Stimulated activated CD4-positive, alpha-beta T cell treated with anti-CD3 and anti-CD28 coated beads, Interleukin-1b, Interleukin-23, amount 100 ng/mL, for 1 hour (primary cell): ENCODE data around the gene CLCF1.

ENCODE experiments used
- DNase-seq, 2 donors: peaks; one replicate each; pipeline ENCODE4 v3.0.0-alpha.2; 2020; ENCODE audit warnings: low read depth in 2 of 2

Gene CLCF1

DNA sequence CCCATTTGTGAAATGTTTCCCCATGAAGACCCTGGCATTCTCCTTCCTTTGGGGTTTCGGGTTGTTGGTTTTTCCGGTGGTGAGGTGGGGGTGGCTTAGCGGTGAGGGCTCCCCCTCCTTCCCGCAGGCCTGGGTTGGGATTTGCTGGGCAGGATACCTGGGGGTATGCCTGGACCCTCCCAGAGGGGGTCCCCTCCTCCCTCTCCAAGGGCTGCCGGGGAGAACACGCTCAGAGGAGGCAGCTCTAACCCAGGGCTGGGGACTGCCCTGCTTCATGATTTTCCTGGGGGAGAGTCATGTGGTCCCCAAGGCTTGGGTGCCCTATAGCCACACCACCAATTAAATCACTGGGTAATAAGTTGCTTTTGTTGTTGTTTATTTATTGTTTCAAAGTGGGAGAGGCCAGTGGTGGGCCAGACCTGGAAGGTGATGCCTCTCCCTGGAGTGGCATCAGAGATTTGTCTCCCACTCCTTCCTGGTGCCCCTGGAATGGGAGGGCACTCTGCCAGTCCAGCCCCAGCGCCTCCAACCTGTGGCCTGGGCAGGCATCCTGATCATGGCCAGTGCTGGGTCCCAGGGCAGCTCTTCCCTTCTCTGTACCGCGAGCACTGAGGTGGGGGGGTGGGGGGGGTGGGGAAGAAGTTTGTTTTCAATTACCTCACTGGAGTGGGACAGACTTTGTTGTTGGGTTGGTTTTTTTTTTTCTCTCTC, 1.3 kb upstream of the CLCF1 start:
- DNase-seq: no peak

DNA sequence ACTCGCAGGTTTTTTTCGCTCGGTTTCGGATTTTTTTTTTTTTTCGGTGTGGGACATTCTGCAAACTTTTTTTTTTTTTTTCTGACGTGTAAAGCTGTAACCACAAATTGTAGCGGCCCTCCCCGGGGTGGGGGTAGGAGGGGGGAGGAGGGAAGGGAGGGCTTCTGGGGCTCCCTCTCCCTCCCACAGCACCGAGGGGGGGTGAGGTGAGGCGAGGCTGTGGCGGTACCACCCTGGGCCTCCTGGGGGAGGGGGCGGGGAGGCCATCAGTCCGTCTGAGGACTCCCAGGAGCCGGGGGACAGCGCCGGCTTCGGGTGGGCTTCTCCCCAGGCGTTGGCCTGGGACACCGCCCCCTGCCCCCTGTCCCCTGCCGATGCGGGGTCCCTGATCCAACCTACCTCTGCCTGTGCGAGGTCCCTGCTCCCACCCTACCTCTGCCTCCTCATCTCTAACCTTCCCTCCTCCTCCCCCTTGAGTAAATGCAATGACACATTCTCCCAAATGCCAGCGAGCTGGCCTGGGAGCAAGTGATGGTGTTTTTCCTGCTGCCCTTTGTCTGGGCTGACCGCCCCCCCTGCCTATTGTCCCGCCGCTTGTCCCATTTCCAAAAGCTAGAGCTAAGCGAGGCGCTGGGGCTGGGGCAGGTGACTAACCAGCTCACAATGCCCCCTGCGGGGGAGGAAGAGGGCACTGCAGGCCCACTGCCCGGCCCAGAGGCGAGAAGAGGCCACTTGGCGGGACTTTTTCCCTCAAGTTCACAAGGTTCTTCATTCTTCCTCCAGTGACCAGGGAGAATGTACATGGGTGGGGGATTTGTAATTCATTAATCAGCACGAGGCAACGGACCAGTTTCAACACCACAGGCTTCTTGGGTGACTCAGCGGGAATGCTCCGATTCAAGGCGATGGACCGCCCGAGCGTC, 511 bp upstream of the CLCF1 start:
- peak in 1 of 2 donors; percentile 63 for DNase-seq

DNA sequence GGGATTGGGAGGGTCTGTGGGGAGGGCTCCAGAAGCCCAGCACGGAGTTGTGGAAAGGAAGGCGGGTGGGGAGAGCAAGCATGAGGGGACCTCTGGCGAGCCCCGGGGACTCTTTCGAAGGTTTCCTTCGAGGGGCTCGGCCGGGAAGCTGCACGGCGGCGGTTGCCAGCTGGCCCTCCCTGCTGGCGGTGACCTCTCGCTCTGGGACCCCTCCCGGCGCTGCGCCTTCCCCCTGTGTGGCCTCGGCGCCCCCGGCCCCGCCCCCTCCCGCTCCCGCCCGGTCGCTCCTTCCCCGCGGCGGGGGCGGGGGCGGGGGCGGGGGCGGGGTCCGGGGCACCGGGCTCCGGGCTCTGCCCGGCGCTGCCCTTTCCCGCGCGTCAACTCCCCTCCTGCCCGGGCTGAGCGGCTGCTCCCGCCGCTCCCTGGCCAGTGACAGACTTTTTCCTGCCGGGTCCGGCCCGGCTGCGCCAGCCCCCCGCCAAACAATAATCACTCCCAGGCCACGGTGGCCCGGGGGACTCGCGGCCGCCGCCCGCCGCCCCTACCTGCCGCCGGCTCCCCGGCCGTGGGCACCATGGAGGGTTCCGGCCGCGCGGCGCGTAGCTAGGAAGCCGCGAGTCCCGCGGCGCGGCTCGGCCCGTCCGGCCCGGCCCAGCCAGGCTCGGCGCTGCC, 941 bp downstream of the CLCF1 start:
- DNase-seq: no peak

DNA sequence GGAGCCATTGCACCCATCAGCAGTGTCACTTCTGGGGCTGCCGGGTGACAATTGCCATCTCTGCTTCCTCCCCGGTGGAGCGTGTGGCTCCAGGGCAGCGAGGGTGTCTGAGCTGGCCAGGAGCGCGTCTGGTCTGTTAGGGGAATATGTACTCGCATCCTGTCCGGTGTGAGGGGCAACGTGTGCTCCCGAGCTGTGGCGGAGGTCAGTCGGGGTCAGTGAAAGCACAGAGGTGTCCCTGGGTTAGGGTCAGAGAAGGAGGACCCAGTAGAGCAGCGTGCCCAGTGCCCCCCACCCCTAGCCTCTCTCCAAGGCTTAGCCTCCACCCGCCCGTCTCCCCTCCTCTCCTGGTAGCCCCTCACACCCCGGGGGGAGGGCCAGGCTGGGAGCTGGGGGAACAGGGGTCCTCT, 1.5 kb downstream of the CLCF1 start:
- DNase-seq: no peak

DNA sequence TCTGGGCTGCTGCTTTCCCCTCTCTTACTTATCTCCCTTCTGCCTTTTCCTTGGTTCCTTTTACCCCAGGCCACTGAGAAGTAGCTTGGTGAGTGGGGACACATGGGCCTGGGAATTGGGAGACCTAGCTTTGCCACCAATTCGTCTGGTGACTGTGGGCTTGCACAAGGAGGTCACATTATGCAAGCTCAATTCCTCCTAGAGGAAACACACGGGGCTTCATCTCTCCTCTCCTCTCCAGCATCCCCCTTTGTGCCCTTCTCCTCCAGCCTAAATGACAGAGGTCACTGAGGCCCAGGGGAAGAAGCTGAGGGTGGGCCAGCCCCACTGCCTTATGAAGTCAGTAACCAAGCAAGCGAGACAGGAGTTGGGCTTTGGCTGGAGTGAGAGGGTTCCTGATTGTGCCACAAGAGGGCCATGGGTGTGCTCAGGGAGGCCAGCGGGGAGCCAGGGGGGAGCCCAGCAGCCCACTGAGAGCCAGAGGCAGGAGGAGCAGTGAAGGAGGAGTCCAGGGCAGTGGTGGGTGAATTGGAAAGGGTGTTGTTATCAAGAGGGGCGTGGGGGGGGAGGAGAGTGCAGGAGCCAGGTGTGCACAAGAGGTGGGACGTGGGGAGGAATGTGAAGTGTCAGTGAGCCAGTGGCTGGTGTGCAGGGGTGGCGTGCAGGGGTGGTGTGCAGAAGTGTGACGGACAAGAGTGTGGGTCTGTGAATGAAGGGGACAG, 2.0 kb downstream of the CLCF1 start:
- DNase-seq: no peak

DNA sequence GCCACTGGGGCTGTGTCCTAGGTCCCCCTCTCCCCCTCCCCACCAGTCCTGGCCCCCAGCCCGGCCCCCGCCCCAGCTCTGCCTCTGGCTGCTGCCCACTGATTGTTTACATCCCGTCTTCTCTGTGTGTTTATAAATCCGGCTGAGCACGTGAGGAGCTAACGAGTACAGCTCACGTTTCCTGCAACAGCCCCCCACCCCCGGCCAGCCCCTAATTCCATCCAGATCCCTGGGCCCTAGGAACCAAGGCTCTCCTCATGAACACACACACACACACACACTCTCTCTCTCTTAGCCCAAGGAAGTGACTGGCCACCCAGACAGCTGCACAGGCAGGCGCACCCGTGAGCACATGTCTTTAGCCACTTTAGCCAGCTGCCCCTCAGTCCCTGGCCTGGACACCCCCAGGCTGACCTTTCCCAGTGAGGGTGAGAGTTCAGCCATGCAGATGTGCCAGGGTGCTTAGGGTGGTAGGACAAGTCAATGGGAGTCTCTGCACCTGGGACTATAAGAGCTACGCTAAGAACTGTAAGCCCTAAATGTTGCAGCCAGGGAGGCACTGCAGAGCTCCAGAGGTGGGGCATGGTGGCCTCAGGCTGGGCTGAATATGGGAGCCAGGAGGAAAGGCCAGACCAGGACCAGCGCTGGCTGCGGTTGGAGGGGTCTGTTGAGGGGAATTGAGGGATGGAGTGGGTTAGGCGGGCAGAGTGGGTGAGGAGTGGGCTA, 2.9 kb downstream of the CLCF1 start:
- DNase-seq: no peak

DNA sequence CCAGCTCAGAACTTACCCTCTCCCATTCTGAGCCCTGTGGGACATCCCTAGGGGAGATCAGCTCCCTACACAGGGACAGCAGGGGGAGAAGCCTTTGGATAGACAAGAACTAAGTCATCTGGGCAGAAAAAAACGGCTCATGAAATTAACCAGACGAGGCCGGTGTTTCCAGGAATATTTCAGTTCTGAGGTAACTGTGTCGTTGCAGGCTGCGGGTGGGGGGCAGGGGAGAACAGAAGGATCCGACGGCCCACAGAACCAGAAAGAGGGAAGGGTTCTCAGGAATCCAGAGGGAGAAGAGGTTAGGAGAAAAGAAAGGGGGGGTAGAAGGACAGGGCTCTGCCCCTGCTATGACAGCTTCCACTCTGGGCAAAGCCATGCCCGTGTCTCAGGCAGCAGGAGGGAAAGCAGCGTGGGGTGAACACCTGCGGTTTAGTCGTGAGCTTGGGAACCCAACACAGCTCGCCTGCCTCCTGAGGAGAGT, 3.6 kb downstream of the CLCF1 start:
- no peak for DNase-seq

DNA sequence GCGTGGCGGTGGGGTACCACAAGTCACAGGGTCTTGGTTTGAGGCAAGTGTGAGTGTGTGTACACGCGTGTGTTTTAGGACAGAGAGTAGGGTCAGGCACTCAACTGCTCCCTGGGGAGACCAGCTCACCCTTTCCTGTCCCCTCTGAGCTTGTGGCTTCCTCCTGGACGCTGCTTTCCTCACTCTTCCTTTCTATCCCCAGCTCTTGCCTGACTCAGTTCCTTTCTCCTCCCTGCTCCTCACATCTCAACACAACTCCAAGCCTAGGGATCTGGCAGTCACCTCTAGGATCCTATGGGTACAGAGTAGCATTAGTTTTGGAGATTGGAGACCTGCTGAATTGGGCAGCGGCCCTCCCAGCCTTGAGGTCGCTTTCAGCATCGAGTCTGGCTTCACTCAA, 4.1 kb downstream of the CLCF1 start:
- DNase-seq: no peak

DNA sequence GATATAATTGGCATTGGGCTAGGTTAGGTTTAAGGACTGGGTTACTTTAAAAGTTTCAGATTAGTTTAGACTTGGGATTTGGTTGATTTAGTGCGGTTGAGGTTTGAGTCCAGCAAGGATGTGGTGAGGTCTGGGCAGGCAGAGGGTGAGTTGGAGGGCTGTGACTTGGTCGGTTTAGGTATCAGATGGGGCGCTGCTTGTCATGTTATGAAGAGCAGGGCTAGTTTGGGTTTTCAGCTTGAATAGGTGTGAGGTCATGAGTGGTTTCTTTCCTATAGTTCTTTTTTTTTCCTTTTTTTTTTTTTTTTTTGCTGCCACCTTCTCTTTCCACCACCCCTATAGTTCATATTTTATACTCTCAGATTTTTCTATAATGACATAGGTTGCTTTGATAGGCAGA, 4.8 kb downstream of the CLCF1 start:
- no peak for DNase-seq

DNA sequence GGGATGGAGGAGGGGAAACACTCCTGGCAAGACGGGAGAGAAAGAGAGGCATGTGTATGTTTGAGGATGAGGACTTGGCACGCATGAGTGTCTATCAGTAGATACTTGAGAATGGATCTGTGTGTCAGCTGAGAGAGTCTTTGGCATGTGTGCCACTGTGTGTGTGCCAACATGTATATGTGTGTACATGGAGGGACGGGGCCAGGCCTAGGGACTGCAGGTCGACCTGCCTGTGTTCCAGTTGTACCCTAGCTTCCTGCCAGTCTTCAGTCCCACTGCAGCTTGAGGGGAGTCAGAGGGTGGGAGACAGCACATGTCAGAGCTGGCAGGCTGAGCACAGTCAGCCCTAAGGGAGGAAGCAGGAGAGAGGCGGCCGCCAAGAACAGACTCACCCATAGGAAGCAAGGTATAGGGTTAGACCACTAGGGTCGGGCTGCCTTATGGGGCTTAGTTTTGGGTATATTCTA, 5.6 kb downstream of the CLCF1 start:
- DNase-seq: no peak

DNA sequence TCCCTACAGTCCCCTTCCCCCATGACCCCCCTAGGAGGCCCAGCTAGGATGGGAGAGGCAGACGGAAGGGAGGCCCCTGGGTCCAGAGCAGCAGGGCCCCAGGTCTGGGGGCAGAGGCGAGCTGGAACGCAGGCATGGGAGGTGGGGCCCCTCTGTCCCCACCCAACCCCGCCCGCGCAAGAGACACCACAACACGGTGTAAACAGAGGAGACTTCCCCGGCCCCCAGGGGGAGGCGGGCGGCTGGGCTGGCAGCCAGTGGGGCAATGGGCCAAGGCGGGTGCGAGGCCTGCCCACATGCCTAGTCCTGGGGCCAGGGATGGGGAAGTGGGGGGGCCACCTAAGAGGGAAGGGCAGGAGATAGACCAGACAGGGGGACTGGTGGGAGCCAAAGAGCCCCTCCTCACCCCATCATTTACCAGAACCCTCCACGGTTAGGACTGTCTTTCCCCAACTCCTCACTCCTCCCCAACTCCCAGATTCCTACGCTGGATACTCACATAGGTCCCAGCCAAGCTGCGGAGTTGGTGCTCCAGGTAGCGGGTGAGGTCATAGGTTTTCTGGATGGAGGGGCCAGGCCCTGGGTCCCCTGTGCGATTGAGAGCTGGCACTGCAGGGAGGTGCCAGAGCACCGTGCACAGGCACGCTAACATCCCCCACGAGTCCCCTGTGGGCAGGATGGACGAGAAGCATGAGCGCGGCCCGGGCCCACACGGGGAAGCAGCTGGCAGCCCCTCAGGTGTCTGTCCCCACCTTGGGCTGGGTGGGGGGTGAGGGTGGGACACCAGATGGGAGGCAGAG, 6.2 kb downstream of the CLCF1 start:
- DNase-seq: no peak

DNA sequence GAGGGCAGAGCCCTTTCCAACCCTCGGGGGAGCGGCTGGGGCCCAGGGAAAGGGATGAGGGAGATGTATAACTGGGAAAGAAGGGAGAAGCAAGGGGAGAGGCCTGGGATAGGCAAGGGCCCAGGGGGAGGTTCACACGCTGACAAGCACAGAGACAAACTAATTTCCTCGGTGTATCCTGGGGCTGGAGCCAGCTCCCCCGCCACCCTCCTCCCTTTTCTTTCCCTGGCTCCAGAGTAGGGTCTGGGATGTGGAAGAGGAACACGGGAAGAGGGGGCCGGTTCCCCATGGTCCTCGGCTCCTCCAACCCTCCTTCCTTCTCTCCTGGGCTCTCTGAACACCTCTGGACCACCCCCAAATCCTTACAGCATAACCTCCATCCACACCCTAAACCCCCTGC, 6.9 kb downstream of the CLCF1 start:
- no peak for DNase-seq

DNA sequence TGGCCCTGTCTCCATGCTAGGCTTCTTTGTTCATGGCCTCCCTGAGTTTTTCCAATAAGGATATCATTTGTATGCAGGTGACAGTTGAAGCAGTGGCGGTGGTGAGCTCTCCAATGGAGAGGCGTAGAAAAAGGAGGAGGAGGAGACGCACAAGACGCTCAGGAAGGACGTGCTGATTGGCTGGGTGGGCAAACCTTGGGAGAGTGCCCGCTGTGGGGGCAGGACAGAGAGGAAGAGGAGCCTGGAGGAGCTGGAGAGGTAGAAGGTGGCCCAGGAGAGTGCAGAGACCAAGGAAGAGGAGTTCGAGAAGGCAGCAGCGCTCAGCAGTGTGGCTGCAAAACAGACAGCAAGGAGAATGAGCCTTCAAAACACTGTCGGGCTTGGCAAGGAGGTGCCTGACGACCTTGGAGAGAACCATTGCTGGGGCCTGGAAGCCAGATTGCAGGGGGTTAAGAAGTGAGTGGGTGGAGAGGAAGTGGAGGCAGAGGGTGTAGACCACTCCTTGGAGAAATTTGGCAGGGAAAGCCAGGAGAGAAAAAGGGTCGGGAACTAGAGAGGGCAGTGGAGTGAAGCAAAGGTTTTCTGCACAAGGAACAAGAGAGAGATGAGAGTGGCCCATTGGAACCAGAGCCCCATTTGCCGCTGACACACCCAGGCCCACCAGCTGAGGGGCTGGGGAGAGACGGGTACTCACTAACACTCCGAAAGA, 7.5 kb downstream of the CLCF1 start:
- no peak for DNase-seq

DNA sequence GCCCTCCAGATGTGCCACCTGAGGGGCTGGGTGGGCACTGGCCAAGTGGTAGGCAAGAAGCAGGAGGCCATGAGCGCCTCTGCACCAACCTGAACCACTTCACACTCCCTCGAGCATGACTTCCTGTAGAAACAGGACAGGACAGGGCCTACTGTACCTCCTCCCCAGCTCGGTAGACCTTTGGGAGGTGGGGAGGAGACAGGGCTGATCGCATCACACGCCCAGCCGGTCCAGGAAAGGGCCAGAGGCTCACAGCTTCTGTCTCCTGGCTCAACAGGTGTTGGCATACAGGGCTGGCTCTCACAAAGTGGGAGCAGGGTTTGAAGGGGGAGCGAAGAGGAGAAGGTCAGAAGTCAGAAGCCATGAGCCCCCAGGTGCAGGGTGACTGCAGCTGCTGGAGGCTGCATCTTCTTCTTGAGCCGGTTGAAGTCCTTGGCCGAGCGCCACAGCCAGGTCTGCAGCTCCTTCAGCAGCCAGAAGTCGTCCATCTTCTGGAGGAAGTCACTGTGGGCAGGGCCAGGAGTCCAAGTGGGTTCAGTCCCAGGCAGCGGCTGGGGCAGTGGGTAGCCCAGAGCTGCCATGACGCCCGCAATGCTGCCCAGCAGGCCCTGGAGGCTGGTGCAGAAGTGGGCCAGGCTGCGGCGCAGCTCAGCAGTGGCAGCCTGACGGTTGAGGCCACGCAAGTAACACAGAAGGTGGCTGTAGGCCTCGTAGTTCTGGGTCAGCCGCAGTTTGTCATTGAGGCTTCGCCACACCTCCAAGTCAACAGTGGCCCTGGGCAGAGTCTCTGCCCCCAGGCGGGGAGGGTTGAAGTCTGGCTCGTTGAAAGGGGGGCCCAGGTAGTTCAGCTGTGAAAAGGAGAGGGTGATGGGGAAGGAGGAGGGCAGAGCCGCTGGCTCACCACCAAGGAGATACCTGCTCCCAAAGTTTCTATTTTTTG, 8.3 kb downstream of the CLCF1 start:
- DNase-seq: no peak

DNA sequence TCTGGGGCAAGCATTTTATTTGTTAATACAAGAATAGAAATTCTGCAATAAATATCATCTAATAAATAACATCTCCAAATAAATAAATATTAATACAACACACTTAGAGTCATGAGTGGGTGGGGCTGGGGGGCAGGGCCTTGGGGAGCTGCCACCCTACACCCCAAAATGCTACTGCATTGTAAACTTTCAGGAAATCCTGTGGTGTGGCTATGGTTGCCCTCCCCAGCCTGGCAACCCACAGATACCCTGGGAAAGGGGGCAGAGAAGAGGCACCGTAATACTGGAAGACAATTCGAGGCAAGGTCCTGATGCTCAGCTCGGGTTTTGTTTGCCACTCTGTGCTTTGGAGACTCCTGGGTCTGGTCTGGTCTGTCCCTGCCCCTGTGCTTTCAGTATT, 9.2 kb downstream of the CLCF1 start:
- DNase-seq: no peak

DNA sequence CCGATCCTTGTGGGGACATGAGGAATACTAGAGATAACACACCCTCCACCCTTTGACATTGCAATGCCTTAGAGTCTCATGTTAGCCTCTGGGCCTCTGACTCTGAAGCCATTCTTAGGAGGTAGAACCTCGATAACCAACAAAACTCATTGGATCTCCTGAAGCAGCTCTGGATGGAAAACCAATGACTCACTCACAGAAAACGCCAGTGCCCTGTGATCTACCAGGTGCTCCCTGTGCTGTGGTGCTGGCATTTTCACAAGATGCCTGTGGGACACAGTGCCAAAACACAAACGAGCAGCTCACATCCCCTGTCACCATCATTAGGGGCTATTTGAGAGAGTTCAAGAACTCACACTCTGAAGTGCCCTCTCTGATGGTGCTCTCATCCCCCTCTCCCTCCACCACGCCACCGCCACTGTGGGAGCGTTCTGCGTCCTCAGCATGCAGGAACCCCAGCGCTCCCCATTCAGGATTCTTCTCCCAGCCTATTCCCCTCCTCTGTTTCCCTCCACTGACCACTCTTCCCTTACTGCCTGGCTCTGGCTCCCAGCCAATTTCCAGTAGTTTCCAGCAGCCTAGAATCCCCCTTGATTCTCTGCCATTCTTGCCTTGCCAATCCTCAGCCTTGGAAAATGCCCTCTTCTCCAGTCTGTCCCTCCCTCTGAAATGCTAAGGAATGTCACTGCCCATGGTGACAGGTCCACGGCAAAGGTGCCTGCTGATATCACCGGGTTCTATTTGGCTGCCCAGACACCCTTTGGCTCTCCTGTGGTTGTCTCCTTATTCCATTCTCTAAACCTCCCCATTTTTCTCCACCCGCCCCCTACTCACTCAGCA, 15.3 kb downstream of the CLCF1 start:
- no peak for DNase-seq

DNA sequence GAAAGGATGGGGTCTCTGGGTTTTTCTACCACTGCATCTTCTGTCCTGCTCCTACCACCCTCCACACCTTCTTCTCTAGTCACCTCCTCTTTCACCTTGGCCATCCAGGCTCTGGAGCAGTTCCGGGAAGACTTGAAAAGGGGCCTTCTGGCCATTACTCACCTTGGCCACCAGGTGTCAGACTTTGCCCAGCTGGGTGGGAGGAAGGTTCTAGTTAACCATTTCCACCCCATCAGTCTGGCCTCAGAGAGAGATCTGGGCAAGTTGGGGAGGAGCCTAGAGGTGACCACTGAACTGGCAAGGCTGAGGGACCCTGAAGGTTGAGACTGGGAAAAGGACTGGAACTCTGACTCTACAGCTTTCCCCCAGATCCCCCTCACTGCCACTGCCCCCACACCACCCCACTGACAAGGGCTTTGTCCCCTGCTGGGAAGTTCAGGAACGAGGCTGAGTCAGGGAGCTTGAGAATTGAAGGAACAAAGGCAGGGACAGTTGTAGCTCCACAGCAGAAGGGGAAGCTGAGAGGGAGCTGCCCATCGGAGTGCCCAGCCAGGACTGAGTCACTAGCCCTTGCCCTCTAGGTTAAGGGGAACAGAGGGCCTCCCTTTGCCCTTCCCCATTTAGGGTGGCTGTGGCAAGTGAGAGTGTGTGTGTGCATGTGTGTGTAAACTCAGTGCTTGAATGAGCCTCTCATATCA, 16.4 kb downstream of the CLCF1 start:
- peak in 1 of 2 donors; percentile 29 for DNase-seq
